GM12864 (cell line): Measurements from ENCODE around the gene TAB2.

ENCODE experiments used
- DNase-seq: peaks from one replicate; pipeline ENCODE4 v3.0.0-alpha.2; 2011; ENCODE audit warnings: low read depth
- H3K4me3 ChIP-seq: 2 replicates; pipeline ENCODE4 v1.5.1; 2011; ENCODE audit warnings: mild to moderate bottlenecking, low read depth, low read length, control low read depth
- TF ChIP-seq, protein P1 (sequence below): IDR thresholded peaks from 2 replicates; pipeline ENCODE4 v1.5.1; 2011; ENCODE audit warnings: low read depth, mild to moderate bottlenecking, moderate library complexity, low read length, control low read depth, inconsistent platforms; ENCODE audit errors: missing control alignments

Gene TAB2

DNA sequence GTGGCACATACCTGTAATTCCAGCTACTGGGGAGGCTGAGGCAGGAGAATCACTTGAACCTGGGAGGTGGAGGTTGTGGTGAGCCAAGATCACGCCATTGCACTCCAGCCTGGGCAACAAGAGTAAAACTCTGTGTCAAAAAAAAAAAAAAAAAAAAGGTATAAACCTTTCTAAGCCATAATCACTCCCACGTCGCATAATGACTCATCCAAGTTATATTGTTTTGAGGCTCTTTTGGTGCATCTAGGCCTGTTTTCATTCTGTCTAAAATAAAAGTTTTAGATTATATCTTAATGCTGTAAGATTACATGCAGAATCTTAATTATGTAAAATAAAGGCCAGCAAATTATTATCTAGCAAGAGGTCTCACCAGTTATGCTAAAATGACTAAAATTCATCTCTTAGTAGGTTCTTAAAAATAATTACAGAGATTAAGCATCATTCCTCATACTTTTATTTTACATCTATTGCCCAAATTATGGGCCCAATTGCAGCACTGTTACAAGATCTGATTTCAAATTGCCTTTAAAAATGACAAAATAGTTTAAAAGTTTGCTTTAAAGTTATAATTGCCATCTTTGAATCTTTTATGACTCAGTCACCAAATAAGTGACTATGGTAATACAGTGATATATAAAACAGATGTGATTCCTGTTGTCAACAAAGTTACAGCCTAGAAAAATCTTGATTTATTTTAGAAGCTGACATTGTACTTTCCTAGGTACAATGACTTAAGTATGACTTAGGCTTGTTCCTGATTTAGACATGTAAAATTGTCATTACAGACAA, 72.2 kb downstream of the TAB2 start:
- TF ChIP-seq, protein P1, sequence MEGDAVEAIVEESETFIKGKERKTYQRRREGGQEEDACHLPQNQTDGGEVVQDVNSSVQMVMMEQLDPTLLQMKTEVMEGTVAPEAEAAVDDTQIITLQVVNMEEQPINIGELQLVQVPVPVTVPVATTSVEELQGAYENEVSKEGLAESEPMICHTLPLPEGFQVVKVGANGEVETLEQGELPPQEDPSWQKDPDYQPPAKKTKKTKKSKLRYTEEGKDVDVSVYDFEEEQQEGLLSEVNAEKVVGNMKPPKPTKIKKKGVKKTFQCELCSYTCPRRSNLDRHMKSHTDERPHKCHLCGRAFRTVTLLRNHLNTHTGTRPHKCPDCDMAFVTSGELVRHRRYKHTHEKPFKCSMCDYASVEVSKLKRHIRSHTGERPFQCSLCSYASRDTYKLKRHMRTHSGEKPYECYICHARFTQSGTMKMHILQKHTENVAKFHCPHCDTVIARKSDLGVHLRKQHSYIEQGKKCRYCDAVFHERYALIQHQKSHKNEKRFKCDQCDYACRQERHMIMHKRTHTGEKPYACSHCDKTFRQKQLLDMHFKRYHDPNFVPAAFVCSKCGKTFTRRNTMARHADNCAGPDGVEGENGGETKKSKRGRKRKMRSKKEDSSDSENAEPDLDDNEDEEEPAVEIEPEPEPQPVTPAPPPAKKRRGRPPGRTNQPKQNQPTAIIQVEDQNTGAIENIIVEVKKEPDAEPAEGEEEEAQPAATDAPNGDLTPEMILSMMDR: no peak
- no peak for DNase-seq
- no peak overlapping the region for H3K4me3 ChIP-seq

DNA sequence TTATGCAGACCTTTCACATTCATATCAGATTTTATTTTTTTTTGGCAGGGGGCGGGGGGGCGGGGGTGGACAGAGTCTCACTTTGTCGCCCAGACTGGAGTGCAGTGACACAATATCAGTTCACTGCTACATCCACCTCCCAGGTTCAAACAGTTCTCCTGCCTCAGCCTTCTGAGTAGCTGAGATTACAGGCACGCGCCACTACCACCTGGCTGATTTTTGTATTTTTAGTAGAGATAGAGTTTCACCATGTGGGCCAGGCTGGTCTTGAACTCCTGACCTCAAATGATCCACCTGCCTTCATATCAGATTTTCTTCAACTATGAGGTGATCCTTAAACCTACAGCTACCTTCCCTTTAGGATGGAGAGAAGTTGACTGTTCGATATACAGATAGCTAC, 74.6 kb downstream of the TAB2 start:
- no peak overlapping the region for H3K4me3 ChIP-seq

DNA sequence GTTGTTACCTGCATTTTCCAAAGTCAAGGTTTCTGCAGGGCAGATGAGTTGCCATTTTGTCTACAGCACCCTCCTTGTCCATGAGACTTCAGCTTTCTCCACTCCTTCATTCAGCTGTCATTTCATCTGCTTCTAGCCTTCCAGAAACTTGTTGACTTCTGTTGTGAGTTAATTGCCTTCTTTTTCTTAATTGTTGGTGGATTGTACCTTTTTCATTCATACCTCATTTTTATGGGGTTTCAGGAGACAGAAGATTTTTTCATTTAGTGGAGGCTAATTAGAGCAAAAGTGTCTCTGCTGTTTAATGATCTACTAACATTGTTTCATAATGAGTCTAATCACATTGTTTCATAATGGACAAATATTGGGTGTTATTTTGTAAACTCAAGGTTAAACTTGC, 75.0 kb downstream of the TAB2 start:
- no peak overlapping the region for H3K4me3 ChIP-seq
- TF ChIP-seq, protein P1: no peak
- no peak for DNase-seq

More for the DNA sequence above, 74.6 kb downstream of the TAB2 start:
- DNase-seq: no peak
- TF ChIP-seq, protein P1: no peak

DNA sequence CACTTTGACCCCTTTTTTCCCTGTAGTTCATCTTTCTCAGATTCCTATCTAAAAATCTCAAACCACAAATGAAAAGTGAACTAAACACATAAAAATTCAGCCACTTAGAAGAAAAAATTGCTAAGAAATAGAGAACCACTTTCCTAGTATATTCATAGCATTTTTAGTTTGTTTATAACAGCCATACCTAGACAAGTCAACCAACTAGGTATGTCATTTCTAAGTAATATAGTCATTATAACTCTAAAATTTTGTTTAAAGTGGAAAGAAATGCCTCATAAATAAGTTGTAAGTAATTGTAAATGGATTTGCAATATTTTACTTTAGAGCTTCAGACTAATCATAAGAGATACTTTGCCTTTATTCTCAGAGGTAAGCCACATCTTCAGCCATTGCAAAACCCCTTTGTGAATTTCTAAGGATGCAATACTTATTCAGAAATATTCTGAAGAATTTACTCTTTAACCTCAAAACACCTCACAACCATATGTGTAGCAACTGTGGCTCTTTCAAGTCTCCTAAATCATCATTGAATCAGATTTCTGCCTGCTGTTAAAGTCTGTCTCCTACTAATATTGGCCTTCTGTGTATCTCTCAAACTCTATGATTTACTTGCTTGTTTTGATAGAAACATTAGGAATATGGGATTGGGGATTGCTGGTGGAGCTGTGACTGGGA, 75.6 kb downstream of the TAB2 start:
- DNase-seq: no peak
- TF ChIP-seq, protein P1: no peak
- H3K4me3 ChIP-seq: no peak overlapping the region

DNA sequence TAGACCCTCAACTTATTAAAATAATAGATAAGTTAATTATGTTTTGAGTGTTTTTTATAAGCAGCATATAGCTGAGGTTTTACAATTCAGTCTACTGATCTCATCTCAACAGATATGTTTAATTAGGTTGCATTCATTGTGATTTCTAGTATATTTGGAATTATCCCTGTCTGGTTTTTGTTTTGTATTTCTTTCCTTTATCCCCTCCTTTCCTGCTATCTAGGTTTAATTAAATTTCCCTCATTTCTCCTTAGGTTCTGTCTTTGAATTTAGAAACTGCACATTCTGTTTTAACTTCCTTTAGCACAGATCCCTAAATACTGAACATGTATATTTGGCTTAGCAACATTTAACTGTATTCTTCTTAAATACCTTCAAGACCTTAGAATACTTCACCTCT, 77.7 kb downstream of the TAB2 start:
- H3K4me3 ChIP-seq: no peak overlapping the region
- no peak for DNase-seq
- TF ChIP-seq, protein P1: no peak

DNA sequence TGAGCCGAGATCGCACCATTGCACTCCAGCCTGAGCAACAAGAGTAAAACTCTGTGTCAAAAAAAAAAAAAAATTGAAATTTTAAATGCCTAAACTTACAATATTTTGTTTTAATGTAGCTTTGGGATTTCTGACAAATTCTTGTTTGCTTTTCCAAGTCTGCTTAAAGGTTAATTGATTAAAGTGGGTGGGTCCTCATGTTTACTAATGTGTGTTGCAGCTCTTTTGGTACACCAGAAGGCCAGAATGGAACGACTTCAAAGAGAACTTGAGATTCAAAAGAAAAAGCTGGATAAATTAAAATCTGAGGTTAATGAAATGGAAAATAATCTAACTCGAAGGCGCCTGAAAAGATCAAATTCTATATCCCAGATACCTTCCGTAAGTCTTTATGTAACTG, 79.9 kb downstream of the TAB2 start:
- TF ChIP-seq, protein P1: no peak
- no peak overlapping the region for H3K4me3 ChIP-seq
- no peak for DNase-seq
